GM21576 (cell line): ENCODE measurements around the gene RAB41.
"Not testable (repeated sequence)": the region's sequence is repeated elsewhere in the genome, so short reads cannot be mapped to it uniquely, and the experiment has no call there.

ENCODE experiments used
- ATAC-seq: cut with Tn5 transposase; IDR thresholded peaks from one replicate; pipeline ENCODE4 v1.9.1; 2021; ENCODE audit warnings: mild to moderate bottlenecking, moderate library complexity; ENCODE audit not compliant: unreplicated experiment

The RAB41 gene

GRCh38 chrX:70281951-70282350, at the start of gene RAB41:
Gene RAB41, plus strand, starts transcription at chrX:70282172. Its CDS starts 46 bp downstream, at chrX:70282218.
- no peak for ATAC-seq

GRCh38 chrX:70234355-70234754, 47.6 kb upstream of the RAB41 start, which contains the start of gene AWAT1:
Gene AWAT1, plus strand, starts transcription at chrX:70234655. Its CDS starts 41 bp downstream, at chrX:70234696.
- no peak for ATAC-seq

GRCh38 chrX:70240751-70241150, 41.2 kb upstream of the RAB41 start:
- no peak for ATAC-seq

DNA sequence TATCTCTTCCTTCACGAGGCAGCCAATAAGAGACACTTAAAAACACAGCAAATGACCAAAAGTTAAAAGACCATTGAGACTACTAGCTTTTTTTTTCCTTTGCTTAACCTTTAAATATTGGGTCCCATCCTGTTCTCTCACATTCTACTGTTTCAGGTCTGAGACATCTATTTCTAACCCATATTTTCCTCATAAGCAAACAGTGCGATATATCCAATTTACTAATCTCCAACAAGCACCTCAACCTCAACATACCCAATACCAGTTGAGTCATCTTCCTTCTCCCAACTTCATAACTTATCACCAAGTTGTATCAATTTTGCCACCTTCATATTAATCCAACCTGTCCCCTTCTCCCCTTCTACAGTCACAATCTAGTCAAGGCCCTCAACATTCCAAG, 40.5 kb upstream of the RAB41 start:
- ATAC-seq = no peak

- ATAC-seq = not testable (repeated sequence)
Measured at GRCh38 chrX:70243601-70244000, 38.4 kb upstream of the RAB41 start.

DNA sequence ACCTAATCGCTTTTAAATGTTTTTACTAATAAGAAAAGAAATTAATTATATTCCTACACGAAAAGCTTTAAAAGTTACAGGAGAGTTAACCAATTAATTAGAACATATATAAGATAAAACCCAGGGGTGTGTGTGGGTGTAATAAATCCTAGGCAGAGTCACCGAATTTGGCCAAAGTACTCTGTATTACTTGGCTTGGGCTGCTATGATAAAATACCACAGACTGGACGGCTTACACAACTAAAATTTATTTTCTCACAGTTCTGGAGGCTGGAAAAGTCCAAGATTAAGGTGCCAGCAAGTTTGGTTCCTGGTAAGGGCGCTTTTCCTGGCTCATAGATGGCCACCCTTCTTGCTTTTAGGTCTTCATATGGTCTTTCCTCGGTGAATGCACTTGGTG, 37.1 kb upstream of the RAB41 start:
- no peak for ATAC-seq

DNA sequence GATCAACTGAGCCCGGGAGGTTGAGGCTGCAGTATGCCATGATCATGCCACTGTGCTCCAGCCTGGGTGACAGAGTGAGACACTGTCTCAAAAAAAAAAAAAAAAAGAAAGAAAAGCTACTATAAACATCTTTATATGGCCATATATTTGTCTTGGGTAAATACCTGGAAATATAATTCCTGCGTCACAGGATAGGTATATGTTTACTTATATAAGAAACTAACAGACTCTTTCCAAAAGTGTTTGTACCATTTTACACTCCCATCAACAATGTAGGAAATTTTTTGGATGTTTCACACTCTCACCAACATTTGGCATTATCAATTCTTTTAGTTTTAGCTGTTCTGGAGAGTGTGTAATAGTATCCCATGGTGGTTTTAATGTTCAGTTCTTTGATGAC, 34.7 kb upstream of the RAB41 start:
- no peak for ATAC-seq

- ATAC-seq = no peak
Measured at GRCh38 chrX:70252491-70252890, 29.5 kb upstream of the RAB41 start.

DNA sequence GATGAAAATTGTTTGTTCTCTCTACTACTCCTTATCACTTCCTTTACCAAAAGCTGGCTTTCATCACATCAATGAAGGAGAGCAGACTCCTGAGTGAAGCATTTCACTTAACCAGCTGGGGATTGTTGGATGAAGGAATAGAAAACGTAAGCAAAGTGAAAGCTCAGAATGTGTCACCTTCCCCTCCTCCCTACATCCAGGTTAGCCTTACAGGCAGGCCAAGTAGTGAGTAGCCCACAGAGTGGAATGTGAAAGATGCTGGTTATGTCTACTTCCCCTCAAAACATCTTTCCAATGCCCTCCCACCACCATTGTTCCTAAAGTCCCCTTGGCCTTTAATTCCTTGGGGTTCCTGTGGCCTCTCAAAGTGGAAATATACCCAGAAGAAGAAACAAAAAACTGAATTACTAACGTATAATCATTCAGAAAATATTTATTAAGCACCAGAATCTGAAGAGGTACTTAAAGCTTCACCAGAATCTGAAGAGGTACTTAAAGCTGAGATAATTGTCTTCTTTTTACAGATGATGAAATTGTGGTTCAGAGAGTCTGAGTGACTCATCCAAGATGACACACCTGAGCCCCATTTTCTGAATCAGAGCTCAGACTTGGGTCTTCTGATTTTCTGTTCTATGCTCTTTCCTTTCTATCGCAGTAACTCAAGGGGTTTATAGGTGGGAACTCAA, 28.5 kb upstream of the RAB41 start:
- no peak for ATAC-seq

DNA sequence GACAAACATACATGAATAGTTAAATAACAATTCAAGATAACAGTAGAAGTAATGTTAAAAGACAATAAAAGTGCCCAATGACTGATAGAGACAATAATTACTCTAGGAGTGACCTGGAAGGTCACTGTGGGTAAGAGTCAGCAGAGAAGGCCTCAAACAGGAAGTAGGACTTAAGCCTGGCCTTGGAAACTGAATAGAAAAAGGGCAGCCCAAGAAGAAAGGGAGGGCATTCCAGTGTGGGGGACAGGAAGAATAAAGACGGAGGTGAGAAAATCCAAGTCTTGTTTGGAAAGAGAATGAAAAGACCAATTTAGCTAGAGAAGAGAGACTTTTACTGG, 27.9 kb upstream of the RAB41 start:
- ATAC-seq = no peak

DNA sequence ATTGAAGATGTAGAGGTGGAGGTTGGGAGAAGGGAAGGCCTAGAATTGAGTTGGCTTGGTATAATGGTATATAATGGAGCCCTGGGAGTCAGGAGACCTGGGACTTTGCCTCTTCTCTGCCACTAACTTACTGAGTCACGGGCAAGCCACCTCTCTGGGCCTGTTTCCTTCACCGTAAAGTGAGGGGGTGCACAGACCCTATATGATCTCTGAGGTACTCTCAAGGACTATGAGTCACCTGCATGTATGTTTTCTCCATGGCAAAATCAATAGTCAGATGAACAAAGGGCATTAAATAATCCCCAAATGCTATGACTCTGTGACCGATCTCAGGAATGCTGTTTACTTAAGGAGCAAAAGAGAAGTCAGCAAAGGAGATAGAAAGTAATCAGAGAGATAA, 27.1 kb upstream of the RAB41 start:
- ATAC-seq = no peak

- ATAC-seq = no peak
Measured at GRCh38 chrX:70255452-70255851, 26.5 kb upstream of the RAB41 start.

DNA sequence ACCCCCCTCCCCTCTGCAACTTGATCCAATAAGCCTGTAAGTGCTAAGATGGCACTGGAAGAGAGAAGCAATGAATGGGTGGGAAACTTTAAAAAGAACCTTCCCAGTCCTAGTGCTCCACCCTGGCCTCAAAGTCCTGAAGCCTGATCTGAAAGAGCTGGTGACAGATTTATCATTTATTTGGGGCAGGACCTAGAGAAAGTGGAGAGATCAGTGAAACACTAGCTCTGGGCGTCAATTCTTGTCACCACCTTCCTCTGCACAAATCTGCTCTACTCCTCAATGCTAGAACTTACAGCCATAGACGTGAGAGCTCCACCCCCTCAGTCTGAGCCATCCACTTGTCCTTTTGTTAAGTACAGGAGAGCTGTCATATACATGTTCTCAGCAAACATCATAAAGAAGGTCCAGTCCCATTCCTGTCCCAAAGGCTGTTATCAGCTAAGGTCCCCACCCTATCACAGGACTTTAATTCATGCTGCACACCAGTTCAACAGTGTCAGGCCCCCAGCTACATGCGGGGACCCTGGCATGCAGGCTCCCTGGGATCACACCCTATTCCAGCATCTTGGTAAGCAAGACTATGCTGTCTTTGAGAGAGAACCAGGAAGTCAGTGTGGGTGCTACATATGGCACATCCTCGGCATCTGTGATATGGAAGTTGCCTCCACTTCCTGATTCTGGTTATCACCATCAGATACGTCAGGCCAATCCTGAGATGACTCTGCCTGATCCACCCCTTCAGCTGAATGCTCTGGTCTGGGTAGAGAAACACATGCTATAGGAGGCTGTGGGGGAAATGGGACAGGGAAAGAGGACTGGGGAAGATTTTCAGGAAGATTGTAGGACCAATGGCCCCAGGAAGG, 24.3 kb upstream of the RAB41 start:
- no peak for ATAC-seq

DNA sequence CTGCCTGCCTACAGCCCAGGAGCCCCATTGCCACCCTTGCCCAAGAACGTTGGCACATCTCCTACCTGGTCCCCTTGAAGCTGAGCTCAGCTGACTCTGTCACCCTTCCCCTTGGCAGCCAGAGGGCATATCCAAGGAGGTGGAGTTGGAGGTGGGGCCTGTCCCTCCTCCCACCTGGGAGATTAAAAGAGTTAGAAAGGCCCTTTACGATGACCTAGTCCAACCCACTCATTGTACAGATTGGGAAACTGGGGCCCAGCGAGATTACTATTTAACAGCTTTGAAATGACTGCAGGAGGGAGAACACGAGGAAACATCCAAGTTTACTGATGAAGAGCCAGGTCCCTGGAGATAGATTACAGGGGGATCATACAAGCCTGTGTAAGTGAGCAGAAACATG, 21.9 kb upstream of the RAB41 start, which contains the start of gene P2RY4:
Gene P2RY4, minus strand, starts transcription at position 101 of the 400 bp plus-strand sequence. CDS start 580 bp downstream, outside the sequence.
- no peak for ATAC-seq

GRCh38 chrX:70262952-70263567, 18.9 kb upstream of the RAB41 start:
- ATAC-seq = no peak

DNA sequence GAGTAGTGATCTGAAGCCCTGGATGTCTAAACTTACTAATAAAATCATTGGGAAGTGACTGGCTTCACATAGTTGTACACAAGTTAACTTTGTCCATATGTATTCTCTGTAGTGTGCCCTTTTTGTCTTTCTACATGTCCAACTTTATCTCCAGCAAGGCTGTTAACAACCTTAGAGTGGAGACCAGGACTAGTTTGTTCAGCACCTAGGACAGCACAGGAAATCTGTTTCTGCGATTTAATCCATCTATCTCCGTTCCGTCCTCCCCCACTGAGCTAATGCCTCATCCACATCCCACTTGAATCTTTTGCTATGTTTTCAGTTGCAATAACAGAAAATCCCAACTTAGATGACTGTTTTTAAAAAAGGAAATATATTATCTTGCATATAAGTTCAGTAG, 17.2 kb upstream of the RAB41 start:
- ATAC-seq = no peak

DNA sequence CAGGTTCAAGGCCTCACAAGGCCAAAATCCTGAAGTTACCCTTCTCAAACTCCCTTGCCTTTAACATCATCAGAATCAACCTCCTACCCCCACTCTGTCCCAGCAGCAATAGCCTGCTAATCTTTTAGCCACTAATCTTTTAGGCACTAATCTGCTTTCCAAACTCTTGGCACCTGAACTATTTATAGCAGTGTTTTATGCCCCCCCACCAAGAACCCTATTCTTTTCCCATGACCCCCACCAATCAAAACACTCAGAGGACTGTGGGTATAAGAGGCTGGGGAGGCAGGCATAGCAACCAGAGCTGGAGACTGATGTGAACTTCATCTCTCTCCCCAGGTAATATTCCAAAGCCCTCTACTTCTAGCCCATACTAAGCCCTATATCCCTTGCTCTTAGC, 13.9 kb upstream of the RAB41 start, which contains the start of gene ARR3:
Gene ARR3, plus strand, starts transcription at position 301 of the 400 bp plus-strand sequence. CDS start 1,052 bp downstream, outside the sequence.
- ATAC-seq = no peak

DNA sequence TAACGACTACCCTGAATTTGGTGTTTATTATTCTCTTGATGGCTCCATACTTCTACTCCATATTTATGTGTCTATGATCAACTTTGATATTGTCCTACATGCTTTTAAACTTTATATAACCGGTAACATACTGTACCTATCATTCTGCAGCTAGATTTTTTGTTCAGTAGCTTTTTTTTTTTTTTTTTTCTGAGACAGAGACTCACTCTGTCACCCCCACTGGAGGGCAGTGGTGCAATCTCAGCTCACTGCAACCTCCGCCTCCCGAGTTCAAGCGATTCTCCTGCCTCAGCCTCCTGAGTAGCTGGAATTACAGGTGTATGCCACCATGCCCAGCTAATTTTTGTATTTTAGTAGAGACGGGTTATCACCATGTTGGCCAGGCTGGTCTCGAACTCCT, 7.9 kb upstream of the RAB41 start:
- ATAC-seq = not testable (repeated sequence)

- ATAC-seq = no peak
Measured at GRCh38 chrX:70279081-70279480, 2.9 kb upstream of the RAB41 start.

DNA sequence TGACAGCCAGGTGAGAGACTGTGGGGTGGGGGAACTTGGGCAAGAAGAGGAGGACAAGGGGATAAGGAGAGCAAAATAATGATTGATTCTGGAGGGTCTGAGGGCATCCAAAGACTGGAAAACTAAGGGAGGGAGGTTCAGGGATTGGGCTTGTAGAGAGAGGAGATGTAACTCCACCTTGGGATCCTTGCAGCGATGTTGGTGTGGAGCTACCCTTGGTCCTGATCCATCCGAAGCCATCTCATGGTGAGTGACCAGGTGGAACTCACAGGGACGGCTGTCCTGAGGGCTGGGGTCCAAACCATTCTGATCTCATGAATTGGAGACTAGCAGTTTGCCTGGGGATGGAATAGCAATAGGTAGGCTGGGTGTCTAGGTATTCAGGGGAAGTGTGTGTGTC, 1.4 kb upstream of the RAB41 start:
- ATAC-seq = no peak

GRCh38 chrX:70289168-70289792, 7.3 kb downstream of the RAB41 start:
- no peak for ATAC-seq
